ENCODE data around the gene KIF17.

The KIF17 gene

DNA sequence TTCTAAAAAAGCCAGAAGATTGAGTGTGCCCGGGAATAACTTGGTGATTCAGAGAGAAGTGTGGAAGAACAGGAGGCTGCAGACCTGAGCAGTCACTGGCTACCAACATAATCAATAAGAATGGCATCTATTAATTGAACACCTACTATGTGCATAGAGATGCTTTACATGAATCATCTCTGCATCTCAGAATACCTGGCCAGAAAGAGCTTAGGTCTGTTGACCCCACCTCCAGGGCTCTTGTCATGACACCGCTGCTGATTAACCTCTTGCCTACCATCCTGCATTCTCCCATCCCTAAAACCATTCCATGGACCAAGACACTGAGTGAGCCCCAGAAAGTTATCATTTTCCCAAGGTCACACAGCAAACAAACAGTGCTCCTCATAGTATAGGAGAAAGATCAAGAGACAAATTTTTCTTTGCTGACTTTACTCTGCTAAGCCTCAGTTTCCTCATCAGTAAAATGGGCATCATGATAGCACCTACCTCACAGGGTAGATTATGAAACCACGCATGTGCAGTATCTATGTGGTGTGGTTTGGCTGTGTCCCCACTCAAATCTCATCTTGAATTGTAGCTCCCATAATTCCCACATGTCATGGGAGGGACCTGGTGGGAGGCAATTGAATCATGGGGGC lies 100.8 kb downstream of the KIF17 start:
- no peak for DNase-seq

DNA sequence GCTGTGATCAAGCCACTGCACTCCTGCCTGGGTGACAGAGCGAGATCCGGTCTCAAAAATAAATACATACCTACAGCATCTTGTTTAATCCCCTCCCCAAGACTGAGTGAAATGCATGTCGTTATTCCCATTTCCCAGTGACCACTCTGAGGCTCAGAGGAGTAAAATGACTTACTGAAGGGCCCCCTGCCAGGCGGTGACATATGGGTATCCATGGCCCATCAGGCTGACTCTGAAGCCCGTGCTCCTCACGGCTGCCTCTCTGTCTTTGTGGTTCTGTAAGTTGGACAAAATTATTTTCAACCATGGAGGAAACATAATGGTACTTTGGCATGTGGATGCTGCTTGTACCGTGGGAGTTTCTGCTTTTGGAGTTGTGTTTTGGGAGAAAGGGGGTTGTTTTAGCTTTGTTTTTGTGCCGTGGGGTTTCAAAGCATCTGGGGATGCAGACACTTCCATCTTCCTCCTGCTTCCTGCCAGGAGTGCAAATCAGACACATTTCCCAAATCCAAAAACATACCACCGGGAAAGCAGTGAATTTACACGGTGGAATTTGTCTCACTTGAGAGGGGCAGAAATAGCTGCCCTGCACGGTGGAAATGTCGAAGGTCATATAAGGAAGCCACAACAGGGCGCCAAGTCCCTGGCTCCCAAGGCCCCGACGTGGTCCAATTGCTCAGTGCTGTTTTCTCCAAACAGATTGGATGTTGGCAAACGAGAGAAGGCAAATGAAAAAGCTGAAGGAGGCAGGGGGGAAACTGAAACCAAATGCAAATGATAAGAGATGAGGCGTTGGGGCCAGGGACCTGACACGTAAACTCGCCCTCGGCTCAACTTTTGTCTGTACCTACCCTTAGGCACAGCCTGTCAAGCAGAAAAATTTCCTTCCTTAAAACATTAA lies 101.6 kb downstream of the KIF17 start:
- no peak for DNase-seq

DNA sequence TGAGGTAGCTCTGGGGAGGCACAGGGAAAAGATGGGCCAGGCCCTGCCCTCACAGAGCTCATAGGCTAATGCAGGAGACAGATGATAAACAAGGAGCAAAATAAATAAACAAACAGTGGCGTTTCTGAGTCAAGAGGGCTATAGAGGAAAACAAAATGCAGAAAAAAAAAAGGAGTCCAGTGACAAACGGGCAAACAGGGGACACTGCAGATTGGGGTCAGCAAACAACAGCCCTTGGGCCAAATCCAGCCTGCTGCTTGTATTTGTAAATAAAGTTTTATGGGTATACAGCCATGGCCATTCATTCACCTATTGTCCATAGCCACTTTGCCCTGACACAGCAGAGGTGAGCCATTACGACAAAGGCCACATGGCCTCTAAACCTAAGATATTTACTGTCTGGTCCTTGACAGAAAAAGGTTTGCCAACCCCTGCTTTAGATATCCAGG lies 103.7 kb downstream of the KIF17 start:
- DNase-seq = no peak
